CMK (cell line): ENCODE data around the gene ADM2.

Experiments used
- DNase-seq: peaks from one replicate; pipeline ENCODE4 v3.0.0-alpha.2; 2010; ENCODE audit warnings: low read depth

ADM2 gene

GRCh38 chr22:50467773-50468440, 13.4 kb upstream of the ADM2 start:
- no peak for DNase-seq

- no peak for DNase-seq
Measured at GRCh38 chr22:50468626-50469025, 12.7 kb upstream of the ADM2 start.

DNA sequence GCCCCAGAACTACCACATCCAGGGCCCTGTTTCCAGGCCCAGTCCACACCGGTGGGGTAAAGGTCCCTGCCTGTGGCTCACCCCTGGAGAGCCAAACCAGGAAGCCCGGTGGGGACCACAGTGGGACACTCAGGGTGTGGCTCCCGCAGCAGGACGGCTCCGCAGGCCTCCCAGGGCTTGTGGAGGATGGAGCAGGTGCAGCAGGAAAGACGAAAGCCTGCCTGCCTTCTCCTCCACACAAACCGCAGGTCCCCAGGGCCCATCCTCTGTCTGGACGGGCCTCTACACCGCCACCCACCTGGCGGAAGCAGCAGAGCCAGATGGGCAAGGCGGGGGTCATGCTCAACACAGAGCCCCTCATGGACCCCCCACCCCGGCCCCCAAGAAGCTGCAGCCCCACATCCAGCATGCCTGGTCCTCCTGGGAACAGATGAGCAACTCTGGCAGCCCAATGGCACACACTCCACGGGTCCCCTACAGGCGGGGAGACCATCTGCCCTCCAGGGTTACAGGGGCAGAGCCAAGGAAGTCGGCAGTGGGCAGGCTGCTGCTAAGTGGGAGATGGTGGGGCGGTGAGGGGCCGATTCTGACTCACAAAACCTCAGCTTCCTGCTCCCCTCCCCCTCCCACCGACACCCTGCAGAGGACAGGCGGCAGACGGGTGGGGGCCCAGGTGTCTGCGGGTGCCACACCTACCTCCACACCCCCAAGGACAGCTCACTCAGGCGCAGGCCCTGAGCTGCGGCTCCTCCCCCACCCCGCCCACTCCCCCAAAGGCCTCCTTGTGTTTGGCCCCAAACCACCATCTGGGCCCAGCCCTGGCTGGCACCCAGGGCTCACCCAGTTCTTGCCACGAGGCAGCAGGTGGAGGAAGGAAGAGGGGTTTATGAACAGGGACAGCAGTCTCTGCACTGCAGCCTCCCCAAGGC, 11.7 kb upstream of the ADM2 start:
- peak; percentile 56 for DNase-seq

- DNase-seq: no peak
Measured at GRCh38 chr22:50470491-50470890, 10.9 kb upstream of the ADM2 start.

DNA sequence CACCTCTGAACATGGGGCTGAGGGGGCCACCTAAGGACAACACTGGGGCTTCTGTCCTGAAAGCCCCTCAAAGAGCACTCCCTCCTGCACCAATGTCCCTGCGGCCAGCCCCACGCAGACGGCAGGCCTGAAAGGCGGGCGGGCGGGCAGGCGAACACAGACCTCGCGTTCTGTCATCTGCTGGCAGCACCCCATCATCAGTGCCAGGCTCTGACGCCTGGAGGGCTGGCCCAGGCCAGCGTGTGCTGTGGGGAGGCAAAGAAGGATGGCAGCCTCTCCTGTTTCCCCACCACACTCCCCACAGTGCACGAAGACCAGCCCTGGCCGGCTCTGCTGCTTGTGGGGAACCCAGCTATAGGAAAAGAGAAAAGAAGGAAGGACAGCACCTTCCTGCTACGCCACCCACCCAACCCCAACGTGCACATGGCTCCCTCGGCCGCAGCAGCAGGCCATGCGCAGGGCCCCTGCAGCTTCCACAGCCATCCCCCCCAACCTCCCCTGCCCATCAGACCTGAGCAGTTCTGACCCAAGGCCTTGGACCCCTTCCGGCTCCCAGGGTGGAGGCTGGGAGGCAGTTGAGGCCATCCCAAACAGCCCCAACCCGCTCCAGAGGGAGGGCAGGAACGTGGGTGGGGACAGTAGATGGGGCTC, 10.0 kb upstream of the ADM2 start:
- no peak for DNase-seq

DNA sequence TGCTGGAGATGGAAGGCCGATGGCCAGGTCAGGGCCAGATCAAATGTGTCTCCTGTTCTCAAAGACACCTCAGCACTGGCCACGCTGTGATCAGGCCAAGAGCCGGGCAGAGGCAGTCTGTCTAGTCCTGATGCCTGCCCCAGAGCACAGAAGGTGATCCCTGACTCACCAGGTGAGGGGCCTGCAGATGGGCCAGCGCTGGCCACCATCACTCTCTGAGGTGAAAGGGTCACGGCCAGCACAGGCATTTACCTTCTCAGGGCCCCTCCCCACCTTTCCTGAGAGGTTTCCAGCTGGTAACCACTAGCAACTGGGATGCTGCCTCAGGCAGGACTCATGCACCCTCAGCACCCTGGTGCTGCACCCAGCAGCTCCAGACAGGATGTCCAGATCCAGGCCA, 9.4 kb upstream of the ADM2 start:
- no peak for DNase-seq

GRCh38 chr22:50473088-50473487, 8.3 kb upstream of the ADM2 start:
- DNase-seq: no peak

DNA sequence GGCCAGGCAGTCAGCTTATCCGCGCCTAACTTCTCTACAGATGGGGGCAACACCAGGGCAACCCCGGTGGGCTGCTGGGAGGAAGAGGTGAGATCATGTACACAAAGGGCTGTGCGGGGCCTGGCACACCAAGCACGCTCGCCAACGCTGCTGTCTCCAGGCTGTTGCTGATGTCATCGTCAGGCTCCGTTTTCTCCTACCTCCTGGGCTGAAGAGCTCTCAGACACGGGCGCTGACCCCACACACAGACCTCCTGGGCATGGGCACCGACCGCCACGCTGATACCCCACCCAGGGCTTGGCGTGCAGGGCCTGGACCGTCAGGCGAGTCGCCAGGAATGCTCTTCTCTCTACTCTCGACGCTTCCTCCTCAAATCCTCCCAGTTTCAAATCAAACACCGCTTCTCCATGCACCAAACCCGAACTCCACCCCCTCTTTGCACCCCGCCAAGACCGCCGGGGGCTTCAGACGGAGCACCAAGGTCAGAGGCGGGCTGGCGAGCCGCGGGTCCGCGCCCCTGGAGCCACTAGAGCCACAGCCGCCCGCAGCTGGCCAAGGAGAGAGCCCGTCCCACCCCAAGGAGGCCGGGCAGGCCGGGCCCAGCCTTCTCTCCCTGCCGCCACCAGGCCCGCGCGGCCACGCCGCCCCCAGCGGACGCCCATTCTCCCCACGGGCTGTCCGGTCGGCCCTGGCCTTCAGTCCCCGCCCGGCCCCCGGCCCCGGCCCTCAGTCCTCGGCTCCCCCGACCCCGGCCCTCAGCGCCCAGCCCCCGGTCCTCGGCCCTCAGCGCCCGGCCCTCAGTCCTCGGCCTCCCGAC, 7.3 kb upstream of the ADM2 start:
- DNase-seq: no peak

GRCh38 chr22:50474710-50475651, 6.4 kb upstream of the ADM2 start, which contains the start of gene SBF1:
TSS of gene SBF1 (minus strand) at chr22:50475035. CDS start at chr22:50474840, 195 bp downstream.
- peak; percentile 72 for DNase-seq

DNA sequence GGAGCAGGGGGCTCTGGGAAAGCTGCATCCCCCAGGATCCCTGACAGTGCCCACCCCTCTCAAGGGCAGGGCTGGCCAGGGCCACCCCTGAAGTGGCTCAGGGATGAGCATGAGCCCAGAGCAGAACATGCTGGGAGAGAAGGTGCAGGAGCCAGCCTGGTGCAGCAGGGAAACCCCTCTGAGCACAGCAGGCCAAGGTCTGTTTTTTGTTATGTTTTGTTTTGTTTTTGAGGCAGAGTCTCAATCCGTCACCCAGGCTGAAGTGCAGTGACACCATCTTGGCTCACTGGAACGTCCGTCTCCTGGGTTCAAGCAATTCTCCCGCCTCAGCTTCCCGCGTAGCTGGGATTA, 5.7 kb upstream of the ADM2 start:
- DNase-seq: no peak

DNA sequence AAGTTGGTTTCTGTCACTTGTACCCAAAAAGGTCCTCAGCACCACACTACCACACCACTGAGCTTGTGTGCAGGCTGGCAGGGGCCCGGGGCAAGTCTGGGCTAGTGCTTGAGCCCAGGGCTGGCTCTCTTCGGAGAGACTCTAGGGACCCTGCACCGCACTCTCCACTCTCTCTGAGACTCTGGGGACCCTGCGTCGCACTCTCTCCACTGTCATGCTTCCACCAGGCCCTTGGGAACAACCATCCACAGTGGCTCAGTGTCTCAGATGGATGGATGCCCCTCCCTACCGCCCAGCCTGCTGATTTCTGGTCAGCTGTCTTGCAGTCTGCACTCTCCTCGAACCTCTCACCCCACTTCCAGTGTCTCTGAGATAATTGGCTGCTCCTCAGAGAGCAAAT, 4.5 kb upstream of the ADM2 start:
- DNase-seq: no peak

DNA sequence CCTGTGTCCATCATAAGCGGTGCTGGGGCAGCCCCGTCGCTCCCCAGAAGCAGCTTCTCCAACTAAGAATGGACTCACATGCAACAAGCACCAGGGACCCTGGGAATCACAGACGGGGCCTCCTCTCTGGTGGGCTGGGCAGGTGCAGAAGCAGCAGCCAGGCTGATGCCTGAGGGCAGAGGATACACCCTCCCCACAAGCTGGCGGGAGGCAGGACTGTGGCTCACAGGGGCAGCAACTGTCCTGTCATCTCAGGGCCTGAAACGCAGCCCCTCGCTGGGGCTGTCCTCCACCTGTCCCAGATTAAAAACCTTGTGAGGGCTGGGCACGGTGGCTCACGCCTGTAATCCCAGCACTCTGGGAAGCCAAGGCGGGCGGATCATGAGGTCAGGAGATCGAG, 3.4 kb upstream of the ADM2 start:
- no peak for DNase-seq

GRCh38 chr22:50479721-50480120, 1.6 kb upstream of the ADM2 start:
- no peak for DNase-seq

DNA sequence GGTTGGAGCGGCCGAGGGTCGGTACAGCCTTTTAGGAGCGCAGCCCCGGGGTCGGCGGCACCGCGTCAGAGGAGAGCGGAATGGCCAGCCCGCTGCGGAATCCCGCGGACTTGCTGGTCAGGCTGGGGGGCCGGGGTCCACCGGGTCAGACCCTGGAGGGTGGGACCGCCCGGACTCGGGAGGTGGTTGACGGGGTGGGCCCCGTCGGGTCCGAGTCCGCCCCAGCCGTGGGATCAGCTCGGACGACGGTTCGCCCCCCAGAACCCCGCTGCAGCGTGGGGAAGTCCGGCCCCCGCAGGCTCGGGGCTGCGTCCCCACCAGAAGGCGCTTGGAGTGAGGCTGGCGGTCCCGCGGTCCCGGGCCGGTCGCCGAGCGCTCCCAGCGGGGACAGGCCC, 301 bp upstream of the ADM2 start:
- no peak for DNase-seq

DNA sequence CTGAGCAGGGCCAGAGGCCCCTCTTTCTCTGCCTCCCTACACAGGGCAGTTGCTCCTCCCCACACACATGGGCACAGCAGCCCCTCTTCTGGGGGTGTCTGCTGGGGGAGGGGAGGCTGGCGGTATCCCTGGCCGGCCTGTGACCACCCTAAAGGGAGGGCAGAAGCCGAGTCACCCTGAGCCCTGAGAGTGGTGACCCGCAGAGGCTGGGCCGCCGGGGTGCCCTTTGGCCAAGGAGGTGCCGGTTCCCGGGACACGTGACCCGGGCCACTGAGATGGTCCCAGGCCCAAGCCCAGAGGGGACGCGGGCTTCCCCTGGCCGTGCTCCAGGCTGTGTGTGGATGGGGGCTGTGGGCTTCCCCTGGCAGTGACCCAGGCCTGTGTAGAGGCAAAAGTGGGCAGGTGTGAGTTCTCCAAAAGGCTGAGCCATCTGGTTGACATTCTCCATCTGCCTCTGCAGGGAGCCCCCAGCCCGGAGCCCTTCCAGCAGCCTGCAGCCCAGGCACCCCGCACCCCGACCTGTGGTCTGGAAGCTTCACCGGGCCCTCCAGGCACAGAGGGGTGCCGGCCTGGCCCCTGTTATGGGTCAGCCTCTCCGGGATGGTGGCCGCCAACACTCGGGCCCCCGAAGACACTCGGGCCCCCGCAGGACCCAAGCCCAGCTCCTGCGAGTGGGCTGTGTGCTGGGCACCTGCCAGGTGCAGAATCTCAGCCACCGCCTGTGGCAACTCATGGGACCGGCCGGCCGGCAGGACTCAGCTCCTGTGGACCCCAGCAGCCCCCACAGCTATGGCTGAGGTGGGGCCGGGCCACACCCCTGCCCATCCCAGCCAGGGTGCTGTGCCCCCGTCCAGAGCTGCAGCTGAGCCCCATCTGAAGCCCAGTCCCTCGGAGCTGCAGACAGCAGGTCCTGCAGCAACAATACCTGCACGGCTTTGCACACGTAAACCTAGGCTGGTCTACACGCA, 1.0 kb downstream of the ADM2 start:
- DNase-seq: no peak

GRCh38 chr22:50483106-50483505, 1.8 kb downstream of the ADM2 start:
- DNase-seq: no peak

GRCh38 chr22:50483556-50483955, 2.2 kb downstream of the ADM2 start:
- DNase-seq: no peak

DNA sequence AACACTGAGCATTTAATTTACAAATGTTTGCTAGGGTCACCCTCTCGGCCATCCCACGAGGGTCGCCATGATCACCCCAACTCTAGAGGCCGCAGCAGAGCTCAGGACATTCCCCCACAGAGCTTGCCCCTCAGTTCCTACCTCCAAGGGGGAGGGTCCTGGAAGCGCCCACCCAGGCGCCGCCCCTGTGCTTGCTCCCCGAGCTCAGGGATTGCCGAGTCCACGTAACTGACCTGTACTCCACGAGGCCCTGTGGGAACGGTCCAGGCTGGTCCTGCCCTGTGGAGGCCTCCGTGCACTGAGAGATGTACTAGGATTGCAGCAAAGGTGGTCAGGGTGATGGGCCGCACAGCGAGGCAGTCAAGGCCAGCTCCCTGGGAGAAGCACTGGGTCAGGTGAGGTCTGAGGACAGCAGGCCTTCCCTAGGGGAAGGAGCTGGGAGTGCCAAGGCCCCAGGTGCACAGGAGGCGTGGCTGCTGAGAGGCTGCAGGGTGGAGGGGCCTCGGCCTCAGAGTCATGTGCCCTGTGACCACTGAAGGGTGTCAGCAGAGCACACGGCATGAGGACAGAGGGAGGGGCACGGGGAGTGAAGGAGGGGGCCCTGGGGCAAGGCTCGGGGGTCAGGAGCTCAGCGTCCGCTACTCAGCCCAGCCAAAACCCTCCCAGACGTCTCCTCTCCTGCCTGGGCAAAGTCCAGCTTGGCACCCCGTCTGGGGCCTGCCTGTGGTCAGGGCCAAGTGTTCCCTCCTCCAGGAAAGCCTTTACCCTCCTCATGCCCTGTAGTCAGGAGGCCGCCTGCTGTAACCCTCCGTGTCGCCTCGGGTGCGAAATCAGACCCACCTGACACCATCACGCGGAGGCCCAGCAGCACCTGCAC, 2.9 kb downstream of the ADM2 start:
- no peak for DNase-seq
